Measurements from ENCODE around the gene C1QA. TPM values are rescaled to one million over a fixed set of nuclear protein-coding genes. Genes with fewer than 3 reads are reported as not detected.
A peak's percentile ranks its signal among the peaks of the same experiment; 100 is the strongest.

The C1QA gene
- total and polyA plus RNA-seq, 7 donors, result 15.8 to 36.8 (median 29.9) TPM

DNA sequence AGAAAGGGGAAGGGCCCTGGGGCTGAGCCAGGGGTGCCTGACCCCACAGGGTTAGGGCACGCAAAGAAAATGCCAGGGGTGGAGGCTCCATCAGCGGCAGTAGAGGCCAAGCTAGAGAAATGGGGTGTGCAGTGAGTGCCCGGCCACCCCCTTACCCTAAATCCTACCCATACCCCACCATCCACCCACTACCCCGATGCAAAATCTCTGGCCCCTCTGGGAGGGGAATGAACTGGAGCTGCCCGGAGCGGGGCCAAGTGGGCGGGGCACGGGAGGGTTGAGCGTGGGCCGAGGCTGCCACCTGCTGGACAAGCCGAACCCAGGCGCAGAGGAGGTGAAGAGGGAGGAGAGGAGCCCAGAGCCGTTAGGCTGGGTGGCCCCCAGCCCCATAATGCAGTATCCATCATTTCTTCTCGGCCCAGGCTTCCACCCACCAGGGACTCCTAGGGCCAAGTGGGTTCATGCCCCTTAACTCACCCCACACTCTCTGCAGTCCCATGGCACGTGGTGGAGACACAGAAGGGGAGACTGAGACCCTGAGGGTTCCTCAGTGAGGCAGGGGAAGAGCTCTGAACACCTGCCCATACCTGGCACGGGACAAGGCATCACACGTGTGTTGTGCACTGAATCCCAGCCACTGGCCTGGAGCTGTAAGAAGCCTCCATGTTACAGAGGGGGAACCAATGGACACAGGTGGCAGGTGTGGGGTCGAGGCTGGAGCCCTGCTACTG is 5.6 kb downstream of the C1QA start:
- whole genome bisulfite sequencing, 3 donors, result 9 to 13% (median 9%) methylated on average over 15 to 18 of the region's 18 CpGs
- H3K4me1 ChIP-seq, result no peaks in the 10 kb centered on the region
- DNase-seq, result peak; percentile 87 to 92
- H3K27ac ChIP-seq, result no peak overlapping the region
- intact Hi-C loops (cut with DNase I), result loop anchor here (1.0 to 5.0 kb wide), 3 partner anchors 220 to 535 kb away; no protein-coding TSS in a partner anchor
- peaks cover 0 to 7% (median 0%) of the 10 kb centered on the region in 3 donors for H3K27me3 ChIP-seq (ENCODE audit: insufficient read depth in 3 of 3, low read length in 2 of 3)
- no peaks in the 10 kb centered on the region for H3K9me3 ChIP-seq
- no peaks in the 10 kb centered on the region for H3K36me3 ChIP-seq (ENCODE audit: insufficient read depth in 1 of 2, low read depth in 1 of 2)
- TF ChIP-seq, protein P1, sequence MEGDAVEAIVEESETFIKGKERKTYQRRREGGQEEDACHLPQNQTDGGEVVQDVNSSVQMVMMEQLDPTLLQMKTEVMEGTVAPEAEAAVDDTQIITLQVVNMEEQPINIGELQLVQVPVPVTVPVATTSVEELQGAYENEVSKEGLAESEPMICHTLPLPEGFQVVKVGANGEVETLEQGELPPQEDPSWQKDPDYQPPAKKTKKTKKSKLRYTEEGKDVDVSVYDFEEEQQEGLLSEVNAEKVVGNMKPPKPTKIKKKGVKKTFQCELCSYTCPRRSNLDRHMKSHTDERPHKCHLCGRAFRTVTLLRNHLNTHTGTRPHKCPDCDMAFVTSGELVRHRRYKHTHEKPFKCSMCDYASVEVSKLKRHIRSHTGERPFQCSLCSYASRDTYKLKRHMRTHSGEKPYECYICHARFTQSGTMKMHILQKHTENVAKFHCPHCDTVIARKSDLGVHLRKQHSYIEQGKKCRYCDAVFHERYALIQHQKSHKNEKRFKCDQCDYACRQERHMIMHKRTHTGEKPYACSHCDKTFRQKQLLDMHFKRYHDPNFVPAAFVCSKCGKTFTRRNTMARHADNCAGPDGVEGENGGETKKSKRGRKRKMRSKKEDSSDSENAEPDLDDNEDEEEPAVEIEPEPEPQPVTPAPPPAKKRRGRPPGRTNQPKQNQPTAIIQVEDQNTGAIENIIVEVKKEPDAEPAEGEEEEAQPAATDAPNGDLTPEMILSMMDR (IDR thresholded peaks at IDR 0.05), result peak; percentile 93
- no peak overlapping the region for H3K4me3 ChIP-seq
- peak; percentile 91 to 96 (median 94) for ATAC-seq

DNA sequence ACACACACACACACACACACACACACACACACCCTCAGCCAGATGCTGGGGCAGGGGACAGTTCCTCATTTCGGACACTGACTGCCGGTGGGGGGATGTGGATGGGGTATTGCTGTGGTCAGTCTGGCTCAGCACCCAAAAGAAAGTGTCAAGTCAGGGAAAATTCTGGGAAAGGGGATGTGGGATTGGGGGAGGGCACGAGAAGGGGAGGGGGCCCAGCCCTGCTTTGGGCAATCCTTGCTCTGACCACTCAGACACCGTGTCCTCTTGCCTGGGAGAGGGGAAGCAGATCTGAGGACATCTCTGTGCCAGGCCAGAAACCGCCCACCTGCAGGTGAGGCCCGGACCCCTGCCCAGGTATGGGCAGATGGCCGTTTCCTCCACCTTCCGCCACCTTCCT is 7.0 kb downstream of the C1QA start, which contains the start of gene C1QC:
Gene C1QC, plus strand, starts transcription at position 253 of the 400 bp plus-strand sequence. CDS start 391 bp downstream, outside the sequence.
- H3K4me1 ChIP-seq, result no peaks in the 10 kb centered on the region
- no peaks in the 10 kb centered on the region for H3K27me3 ChIP-seq (ENCODE audit: insufficient read depth in 3 of 3, low read length in 2 of 3)
- WGBS, 3 donors, result 77 to 81% (median 77%) methylated on average over 6 to 8 of the region's 8 CpGs
- intact Hi-C loops (cut with DNase I), result loop anchor here in 1 of 2 donors (5.0 kb wide), 1 partner anchor 536 kb away; no protein-coding TSS in a partner anchor
- H3K4me3 ChIP-seq, result peak within 1 kb of the TSS; percentile 34
- TF ChIP-seq, protein P1 (IDR thresholded peaks at IDR 0.05), result no peak
- H3K27ac ChIP-seq, result no peak within 1 kb of the TSS
- no peaks in the 10 kb centered on the region for H3K36me3 ChIP-seq (ENCODE audit: insufficient read depth in 1 of 2, low read depth in 1 of 2)
- ATAC-seq, result peak in 3 of 4 donors; percentile 11 to 35 (median 31)
- H3K9me3 ChIP-seq, result no peaks in the 10 kb centered on the region
- DNase-seq, result peak; percentile 39 to 70

DNA sequence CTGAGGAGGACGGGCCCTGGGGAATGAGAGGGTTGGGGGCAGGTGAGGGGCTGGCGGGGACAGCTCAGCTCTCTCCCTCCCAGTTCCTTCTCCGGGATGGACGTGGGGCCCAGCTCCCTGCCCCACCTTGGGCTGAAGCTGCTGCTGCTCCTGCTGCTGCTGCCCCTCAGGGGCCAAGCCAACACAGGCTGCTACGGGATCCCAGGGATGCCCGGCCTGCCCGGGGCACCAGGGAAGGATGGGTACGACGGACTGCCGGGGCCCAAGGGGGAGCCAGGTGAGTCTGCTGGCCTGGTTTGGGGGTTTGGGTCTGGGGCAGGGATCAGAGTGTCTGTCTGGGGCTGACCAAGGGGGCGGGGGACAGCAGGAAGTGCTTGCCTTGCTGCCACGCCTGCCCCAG is 7.5 kb downstream of the C1QA start:
- whole genome bisulfite sequencing, 3 donors, result 79 to 88% (median 82%) methylated on average over 7 to 12 of the region's 12 CpGs
- intact Hi-C loops (cut with DNase I), result loop anchor here in 1 of 2 donors (5.0 kb wide), 1 partner anchor 537 kb away; no protein-coding TSS in a partner anchor
- Histone ChIP-seq H3K27me3 (ENCODE audit: insufficient read depth in 3 of 3, low read length in 2 of 3) (no peaks in the 10 kb centered on the region), H3K4me1 (no peaks in the 10 kb centered on the region), H3K4me3 (peak overlapping the region; percentile 34), H3K27ac (no peak overlapping the region), H3K36me3 (ENCODE audit: insufficient read depth in 1 of 2, low read depth in 1 of 2) (no peaks in the 10 kb centered on the region), H3K9me3 (no peaks in the 10 kb centered on the region)
- ATAC-seq, result no peak
- DNase-seq, result no peak
- TF ChIP-seq, protein P1 (IDR thresholded peaks at IDR 0.05), result no peak

DNA sequence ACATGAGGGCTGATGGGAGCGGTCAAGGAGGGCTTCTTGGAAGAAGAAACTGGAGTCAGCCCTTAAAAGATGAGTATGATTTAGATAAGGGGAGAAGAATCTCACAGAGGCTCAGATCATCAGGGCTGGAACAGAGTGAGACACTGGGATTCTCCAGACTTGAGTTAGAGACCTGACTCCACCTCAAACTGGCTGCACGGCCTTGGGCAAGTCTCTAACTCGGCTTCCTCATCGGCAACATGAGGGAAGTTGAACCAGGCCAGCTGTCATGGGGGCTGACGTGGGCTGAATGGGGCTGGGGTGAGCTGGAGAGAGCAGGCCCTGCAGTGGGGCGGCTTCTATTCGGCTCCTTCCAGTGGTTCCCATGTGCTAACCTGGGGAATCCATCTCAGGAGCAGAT is 9.5 kb downstream of the C1QA start:
- H3K9me3 ChIP-seq, result no peaks in the 10 kb centered on the region
- DNase-seq (no peak), ATAC-seq (no peak)
- H3K4me3 ChIP-seq, result peak overlapping the region; percentile 30
- H3K27ac ChIP-seq, result no peak overlapping the region
- 66 to 73% (median 67%) methylated on average over 7 of the region's 7 CpGs for WGBS, 3 donors
- H3K36me3 ChIP-seq (ENCODE audit: insufficient read depth in 1 of 2, low read depth in 1 of 2), result no peaks in the 10 kb centered on the region
- intact Hi-C loops (cut with DNase I), result no loop called here
- no peaks in the 10 kb centered on the region for H3K27me3 ChIP-seq (ENCODE audit: insufficient read depth in 3 of 3, low read length in 2 of 3)
- TF ChIP-seq, protein P1 (IDR thresholded peaks at IDR 0.05), result no peak
- no peaks in the 10 kb centered on the region for H3K4me1 ChIP-seq

Data from psoas muscle (tissue), 8 donors.